NB4 (cell line): Measurements from ENCODE around the gene MAGI2.

ENCODE experiments used
- MYC ChIP-seq: IDR thresholded peaks from 2 replicates; pipeline ENCODE4 v1.6.1; 2011; ENCODE audit warnings: low read depth, low read length
- POLR2A ChIP-seq: IDR thresholded peaks from 2 replicates; pipeline ENCODE4 v1.6.1; 2011; ENCODE audit warnings: mild to moderate bottlenecking; ENCODE audit not compliant: insufficient read length; ENCODE audit errors: extremely low read depth
- TF ChIP-seq, protein P1 (sequence below): IDR thresholded peaks from one replicate; pipeline ENCODE4 v1.5.1; 2012; ENCODE audit warnings: low read depth, low read length
- TF ChIP-seq, protein P2 (sequence below): IDR thresholded peaks from 2 replicates; pipeline ENCODE4 v1.6.1; 2011; ENCODE audit warnings: low read depth, low read length

DNA sequence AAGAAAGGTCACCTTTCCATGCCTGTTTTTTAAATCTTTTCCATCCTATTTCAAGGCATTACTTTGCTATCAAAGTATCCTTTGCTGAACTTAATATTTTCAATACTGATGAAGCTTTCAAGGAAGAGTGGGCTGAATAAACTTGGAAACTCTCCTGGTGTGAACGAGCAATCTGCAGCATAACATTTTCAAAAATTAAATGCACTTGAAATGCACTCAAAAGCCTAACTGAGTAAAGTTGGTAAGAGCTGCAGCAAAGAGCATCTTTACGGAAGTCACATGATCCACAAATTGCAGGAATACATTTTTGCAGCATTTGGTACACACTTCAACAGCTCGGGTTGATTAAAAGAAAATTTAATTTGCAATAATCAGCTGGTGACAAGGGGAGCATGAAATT, 1287.6 kb downstream of the MAGI2 start:
- TF ChIP-seq, protein P1, sequence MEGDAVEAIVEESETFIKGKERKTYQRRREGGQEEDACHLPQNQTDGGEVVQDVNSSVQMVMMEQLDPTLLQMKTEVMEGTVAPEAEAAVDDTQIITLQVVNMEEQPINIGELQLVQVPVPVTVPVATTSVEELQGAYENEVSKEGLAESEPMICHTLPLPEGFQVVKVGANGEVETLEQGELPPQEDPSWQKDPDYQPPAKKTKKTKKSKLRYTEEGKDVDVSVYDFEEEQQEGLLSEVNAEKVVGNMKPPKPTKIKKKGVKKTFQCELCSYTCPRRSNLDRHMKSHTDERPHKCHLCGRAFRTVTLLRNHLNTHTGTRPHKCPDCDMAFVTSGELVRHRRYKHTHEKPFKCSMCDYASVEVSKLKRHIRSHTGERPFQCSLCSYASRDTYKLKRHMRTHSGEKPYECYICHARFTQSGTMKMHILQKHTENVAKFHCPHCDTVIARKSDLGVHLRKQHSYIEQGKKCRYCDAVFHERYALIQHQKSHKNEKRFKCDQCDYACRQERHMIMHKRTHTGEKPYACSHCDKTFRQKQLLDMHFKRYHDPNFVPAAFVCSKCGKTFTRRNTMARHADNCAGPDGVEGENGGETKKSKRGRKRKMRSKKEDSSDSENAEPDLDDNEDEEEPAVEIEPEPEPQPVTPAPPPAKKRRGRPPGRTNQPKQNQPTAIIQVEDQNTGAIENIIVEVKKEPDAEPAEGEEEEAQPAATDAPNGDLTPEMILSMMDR: no peak
- TF ChIP-seq POLR2A (no peak), MYC (no peak)
- TF ChIP-seq, protein P2, sequence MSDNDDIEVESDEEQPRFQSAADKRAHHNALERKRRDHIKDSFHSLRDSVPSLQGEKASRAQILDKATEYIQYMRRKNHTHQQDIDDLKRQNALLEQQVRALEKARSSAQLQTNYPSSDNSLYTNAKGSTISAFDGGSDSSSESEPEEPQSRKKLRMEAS: no peak
